GM12878 (cell line): ENCODE measurements around the gene TTC39B.

Experiments
- ETV6 ChIP-seq, 2 experiments: fragments of 450-650 bp in 1 of 2; IDR thresholded peaks in 1 of 2; conservative IDR thresholded peaks in 1 of 2; 2 replicates each; pipeline ENCODE4 v1.6.1; 2014; ENCODE audit warnings: antibody characterized with exemption in 1 of 2, borderline replicate concordance in 1 of 2, low read depth in 1 of 2, mild to moderate bottlenecking in 1 of 2, moderate library complexity in 1 of 2
- HDAC6 ChIP-seq: fragments of 200-600 bp; sonication (generic); IDR thresholded peaks from one replicate; pipeline ENCODE4 v1.8.0; 2017; ENCODE audit warnings: antibody characterized with exemption; ENCODE audit not compliant: unreplicated experiment
- NFYB ChIP-seq: IDR thresholded peaks from 2 replicates; pipeline ENCODE4 v1.6.1; 2011; ENCODE audit warnings: low read depth, mild to moderate bottlenecking, low read length, improper control_type of control experiment, moderate library complexity; ENCODE audit not compliant: insufficient read depth
- PAX5 ChIP-seq: IDR thresholded peaks from 2 replicates; pipeline ENCODE4 v1.6.1; 2011; ENCODE audit warnings: low read depth, low read length, borderline replicate concordance
- TF ChIP-seq, protein P1 (sequence below), 3 experiments: IDR thresholded peaks in 2 of 3; conservative IDR thresholded peaks in 1 of 3; 2 replicates each; pipeline ENCODE4 v1.5.1; 2011; ENCODE audit warnings: low read depth in 3 of 3, low read length in 3 of 3, mild to moderate bottlenecking in 3 of 3, control low read depth in 2 of 3, moderate library complexity in 2 of 3, inconsistent platforms in 1 of 3, mixed read lengths in 1 of 3; ENCODE audit not compliant: control insufficient read depth in 2 of 3, insufficient read depth in 1 of 3; ENCODE audit errors: extremely low read depth in 1 of 3
- TF ChIP-seq, protein P2 (sequence below): fragments of 450-650 bp; formaldehyde crosslinking; IDR thresholded peaks from 2 replicates; pipeline ENCODE4 v1.5.0; 2022; ENCODE audit warnings: mild to moderate bottlenecking, missing genetic modification characterization

DNA sequence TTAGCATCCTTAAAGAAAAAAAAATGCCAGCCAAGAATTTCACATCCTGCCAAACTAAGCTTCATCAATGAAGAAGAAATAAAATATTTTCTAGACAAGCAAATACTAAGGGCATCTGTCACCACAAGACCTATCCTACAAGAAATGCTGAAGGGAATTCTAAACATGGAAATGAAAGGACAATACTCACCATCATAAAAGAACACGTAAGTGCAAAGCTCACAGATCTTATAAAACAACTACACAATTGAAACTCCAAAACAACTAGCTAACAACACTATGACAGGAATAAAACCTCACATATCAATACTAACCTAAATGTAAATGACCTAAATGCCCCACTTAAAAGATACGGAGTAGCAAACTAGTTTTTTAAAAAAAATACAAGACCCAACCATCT, 71.4 kb downstream of the TTC39B start:
- TF ChIP-seq, protein P1, sequence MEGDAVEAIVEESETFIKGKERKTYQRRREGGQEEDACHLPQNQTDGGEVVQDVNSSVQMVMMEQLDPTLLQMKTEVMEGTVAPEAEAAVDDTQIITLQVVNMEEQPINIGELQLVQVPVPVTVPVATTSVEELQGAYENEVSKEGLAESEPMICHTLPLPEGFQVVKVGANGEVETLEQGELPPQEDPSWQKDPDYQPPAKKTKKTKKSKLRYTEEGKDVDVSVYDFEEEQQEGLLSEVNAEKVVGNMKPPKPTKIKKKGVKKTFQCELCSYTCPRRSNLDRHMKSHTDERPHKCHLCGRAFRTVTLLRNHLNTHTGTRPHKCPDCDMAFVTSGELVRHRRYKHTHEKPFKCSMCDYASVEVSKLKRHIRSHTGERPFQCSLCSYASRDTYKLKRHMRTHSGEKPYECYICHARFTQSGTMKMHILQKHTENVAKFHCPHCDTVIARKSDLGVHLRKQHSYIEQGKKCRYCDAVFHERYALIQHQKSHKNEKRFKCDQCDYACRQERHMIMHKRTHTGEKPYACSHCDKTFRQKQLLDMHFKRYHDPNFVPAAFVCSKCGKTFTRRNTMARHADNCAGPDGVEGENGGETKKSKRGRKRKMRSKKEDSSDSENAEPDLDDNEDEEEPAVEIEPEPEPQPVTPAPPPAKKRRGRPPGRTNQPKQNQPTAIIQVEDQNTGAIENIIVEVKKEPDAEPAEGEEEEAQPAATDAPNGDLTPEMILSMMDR (IDR thresholded peaks at IDR 0.05 in 2 of 3, conservative IDR thresholded peaks at IDR 0.05 in 1 of 3; ENCODE audit: control insufficient read depth in 2 of 3, extremely low read depth in 1 of 3, insufficient read depth in 1 of 3, low read depth in 3 of 3, low read length in 3 of 3), result no peak
- TF ChIP-seq PAX5 (no peak), ETV6 (conservative IDR thresholded peaks at IDR 0.05 in 1 of 2, IDR thresholded peaks at IDR 0.05 in 1 of 2; ENCODE audit: borderline replicate concordance in 1 of 2, low read depth in 1 of 2) (no peak), NFYB (no peak), HDAC6 (no peak)
- TF ChIP-seq, protein P2, sequence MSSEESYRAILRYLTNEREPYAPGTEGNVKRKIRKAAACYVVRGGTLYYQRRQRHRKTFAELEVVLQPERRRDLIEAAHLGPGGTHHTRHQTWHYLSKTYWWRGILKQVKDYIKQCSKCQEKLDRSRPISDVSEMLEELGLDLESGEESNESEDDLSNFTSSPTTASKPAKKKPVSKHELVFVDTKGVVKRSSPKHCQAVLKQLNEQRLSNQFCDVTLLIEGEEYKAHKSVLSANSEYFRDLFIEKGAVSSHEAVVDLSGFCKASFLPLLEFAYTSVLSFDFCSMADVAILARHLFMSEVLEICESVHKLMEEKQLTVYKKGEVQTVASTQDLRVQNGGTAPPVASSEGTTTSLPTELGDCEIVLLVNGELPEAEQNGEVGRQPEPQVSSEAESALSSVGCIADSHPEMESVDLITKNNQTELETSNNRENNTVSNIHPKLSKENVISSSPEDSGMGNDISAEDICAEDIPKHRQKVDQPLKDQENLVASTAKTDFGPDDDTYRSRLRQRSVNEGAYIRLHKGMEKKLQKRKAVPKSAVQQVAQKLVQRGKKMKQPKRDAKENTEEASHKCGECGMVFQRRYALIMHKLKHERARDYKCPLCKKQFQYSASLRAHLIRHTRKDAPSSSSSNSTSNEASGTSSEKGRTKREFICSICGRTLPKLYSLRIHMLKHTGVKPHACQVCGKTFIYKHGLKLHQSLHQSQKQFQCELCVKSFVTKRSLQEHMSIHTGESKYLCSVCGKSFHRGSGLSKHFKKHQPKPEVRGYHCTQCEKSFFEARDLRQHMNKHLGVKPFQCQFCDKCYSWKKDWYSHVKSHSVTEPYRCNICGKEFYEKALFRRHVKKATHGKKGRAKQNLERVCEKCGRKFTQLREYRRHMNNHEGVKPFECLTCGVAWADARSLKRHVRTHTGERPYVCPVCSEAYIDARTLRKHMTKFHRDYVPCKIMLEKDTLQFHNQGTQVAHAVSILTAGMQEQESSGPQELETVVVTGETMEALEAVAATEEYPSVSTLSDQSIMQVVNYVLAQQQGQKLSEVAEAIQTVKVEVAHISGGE, result no peak
